Amniotic stem cell (primary cell): ENCODE results near the gene LRRC10.

Experiments
- DNase-seq: peaks from one replicate; lab custom pipeline; 2025; lab: John Stamatoyannopoulos, UW

Gene LRRC10

GRCh38 chr12:69569236-69569635 is 41.5 kb downstream of the LRRC10 start:
- no peak for DNase-seq

- no peak for DNase-seq
Observed at GRCh38 chr12:69566603-69567002, 44.1 kb downstream of the LRRC10 start.

GRCh38 chr12:69563166-69563762 is 47.4 kb downstream of the LRRC10 start:
- no peak for DNase-seq
